GM23338 (cell line): ENCODE data around the gene SAFB2. TPM values are rescaled to one million over a fixed set of nuclear protein-coding genes. Genes with fewer than 3 reads are reported as not detected.

ENCODE experiments used
- ATAC-seq: fragments of 200-7000 bp; cut with Tn5 transposase; 3 replicates; pipeline ENCODE4 v1.9.1; 2020
- DNase-seq: peaks from one replicate; pipeline ENCODE4 v3.0.0-alpha.2; 2015; ENCODE audit warnings: low spot score
- H2AFZ ChIP-seq: fragments of 200-600 bp; sonication (generic); 2 replicates; pipeline ENCODE4 v1.8.0; 2016; ENCODE audit warnings: antibody characterized with exemption, mild to moderate bottlenecking, moderate library complexity
- H3F3A ChIP-seq: fragments of 200-600 bp; sonication (generic); replicated peaks from 2 replicates; pipeline ENCODE4 v1.8.0; 2017; ENCODE audit warnings: antibody characterized with exemption, mixed run types, low read depth
- H3K27ac ChIP-seq: fragments of 200-600 bp; sonication (generic); 2 replicates; pipeline ENCODE4 v1.6.1; 2016; ENCODE audit warnings: low read depth
- H3K27me3 ChIP-seq: fragments of 200-600 bp; sonication (generic); 2 replicates; pipeline ENCODE4 v1.8.0; 2016; ENCODE audit warnings: mild to moderate bottlenecking, mixed run types, moderate library complexity; ENCODE audit not compliant: insufficient read depth
- H3K36me3 ChIP-seq: fragments of 200-600 bp; sonication (generic); 2 replicates; pipeline ENCODE4 v1.8.0; 2016; ENCODE audit warnings: mild to moderate bottlenecking; ENCODE audit not compliant: insufficient read depth
- H3K4me1 ChIP-seq: fragments of 200-600 bp; sonication (generic); 2 replicates; pipeline ENCODE4 v1.8.0; 2016; ENCODE audit warnings: mild to moderate bottlenecking, moderate library complexity; ENCODE audit not compliant: insufficient read depth
- H3K4me2 ChIP-seq: fragments of 200-600 bp; sonication (generic); 2 replicates; pipeline ENCODE4 v1.7.1; 2017; ENCODE audit warnings: mixed run types
- H3K4me3 ChIP-seq: fragments of 200-600 bp; sonication (generic); 2 replicates; pipeline ENCODE4 v1.6.1; 2016; ENCODE audit warnings: mixed run types
- H3K79me2 ChIP-seq: fragments of 200-600 bp; sonication (generic); replicated peaks from 2 replicates; pipeline ENCODE4 v1.8.0; 2017; ENCODE audit warnings: mild to moderate bottlenecking; ENCODE audit not compliant: insufficient read depth
- H3K9me2 ChIP-seq: fragments of 200-600 bp; sonication (generic); 2 replicates; pipeline ENCODE4 v1.8.0; 2017; ENCODE audit not compliant: insufficient read depth
- H4K20me1 ChIP-seq: fragments of 200-600 bp; sonication (generic); replicated peaks from 2 replicates; pipeline ENCODE4 v1.8.0; 2017; ENCODE audit warnings: mild to moderate bottlenecking; ENCODE audit not compliant: insufficient read depth
- H3K27ac Mint-ChIP-seq: 2 replicates; pipeline ENCODE4 v1.8.0; 2020; ENCODE audit warnings: inconsistent platforms, mild to moderate bottlenecking, moderate library complexity, mixed read lengths
- H3K27me3 Mint-ChIP-seq: 3 replicates; pipeline ENCODE4 v1.8.0; 2022; ENCODE audit warnings: low read depth, mild to moderate bottlenecking, moderate library complexity, mixed read lengths, inconsistent platforms; ENCODE audit not compliant: insufficient read depth, poor library complexity
- H3K36me3 Mint-ChIP-seq: 3 replicates; pipeline ENCODE4 v1.8.0; 2021; ENCODE audit warnings: low read depth, mild to moderate bottlenecking, inconsistent platforms, moderate library complexity, mixed read lengths
- H3K4me1 Mint-ChIP-seq: 3 replicates; pipeline ENCODE4 v1.8.0; 2020; ENCODE audit warnings: mild to moderate bottlenecking, inconsistent platforms, mixed read lengths
- H3K4me3 Mint-ChIP-seq: 3 replicates; pipeline ENCODE4 v1.8.0; 2021; ENCODE audit warnings: moderate library complexity, mild to moderate bottlenecking, inconsistent platforms, mixed read lengths
- H3K9me3 Mint-ChIP-seq: 3 replicates; pipeline ENCODE4 v1.8.0; 2020; ENCODE audit warnings: moderate library complexity, mild to moderate bottlenecking, inconsistent platforms, mixed read lengths
- CTCF ChIP-seq, 2 experiments: fragments of 200-600 bp in 1 of 2; sonication (generic) in 1 of 2; conservative IDR thresholded peaks; 2 replicates each; pipeline versions ENCODE4 v1.5.1 to v1.6.1; 2016 to 2017; ENCODE audit warnings: antibody characterized with exemption in 2 of 2, low read depth in 2 of 2, mild to moderate bottlenecking in 2 of 2, moderate library complexity in 1 of 2
- ETS1 ChIP-seq: IDR thresholded peaks from 2 replicates; pipeline ENCODE4 v1.6.1; 2016; ENCODE audit warnings: antibody characterized with exemption
- EZH2phosphoT487 ChIP-seq: fragments of 200-600 bp; sonication (generic); IDR thresholded peaks from one replicate; pipeline ENCODE4 v1.8.1; 2018; ENCODE audit warnings: antibody characterized with exemption; ENCODE audit not compliant: unreplicated experiment
- POLR2AphosphoS5 ChIP-seq: IDR thresholded peaks from 2 replicates; pipeline ENCODE4 v1.6.1; 2016; ENCODE audit warnings: antibody characterized with exemption, low read depth
- STAT1 ChIP-seq: IDR thresholded peaks from one replicate; pipeline ENCODE4 v1.6.1; 2016; ENCODE audit warnings: antibody characterized with exemption; ENCODE audit not compliant: unreplicated experiment
- ZNF331 ChIP-seq: fragments of 250-450 bp; sonication (Bioruptor Pico); IDR thresholded peaks from 2 replicates; pipeline ENCODE4 v1.5.0; 2020; ENCODE audit warnings: low read depth, mild to moderate bottlenecking, moderate library complexity
- polyA plus RNA-seq: library from polyadenylated mRNA; unstranded; fragments of >200 nt; fragmentation: Nextera tagmentation; extraction: Ambion mirVana; gene quantifications from 2 replicates; pipeline ENCODE4 v1.2.1, GENCODE V29; 2016
- total RNA-seq: library from RNA; depleted of rRNA; stranded (reverse); fragments of >200 nt; shearing (Covaris generic); gene quantifications from 2 replicates; pipeline ENCODE4 v1.2.3, GENCODE V29; 2014
- TF ChIP-seq, protein P1 (sequence below): fragments of 250-450 bp; sonication (Bioruptor Pico); IDR thresholded peaks from 2 replicates; pipeline ENCODE4 v1.5.0; 2020; ENCODE audit warnings: mild to moderate bottlenecking, moderate library complexity

The SAFB2 gene
- total and polyA plus RNA-seq, 2 experiments from 2014 or later, result 37.7 to 102 TPM

DNA sequence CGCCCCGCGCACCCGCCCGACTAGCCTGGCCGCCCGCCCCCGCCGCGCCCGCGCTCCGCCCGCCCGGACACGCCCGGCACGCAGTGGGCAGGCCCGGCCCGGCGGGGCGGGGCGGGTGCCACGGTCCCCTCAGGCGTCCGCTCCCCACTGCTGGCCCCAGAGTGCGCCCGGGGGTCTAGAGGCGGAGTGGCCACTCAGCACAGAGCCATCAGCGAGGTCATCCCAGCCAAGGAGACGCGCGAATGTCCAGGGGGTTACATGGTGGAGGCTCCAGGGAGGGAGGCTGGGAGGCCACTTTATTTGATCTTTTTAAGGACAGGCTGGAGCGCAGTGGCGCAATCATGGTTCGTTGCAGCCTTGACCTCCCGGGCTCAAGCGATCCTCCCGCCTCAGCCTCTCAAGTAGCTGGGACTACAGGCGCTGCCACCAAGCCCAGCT is 54.6 kb downstream of the SAFB2 start:
- ATAC-seq (no peak), DNase-seq (no peak)
- no peak overlapping the region for H3K27ac ChIP-seq
- no peaks in the 10 kb centered on the region for H3K79me2 ChIP-seq
- no peaks in the 10 kb centered on the region for H4K20me1 ChIP-seq
- H3K36me3 ChIP-seq, result no peaks in the 10 kb centered on the region
- peak overlapping the region; percentile 45; the same call in 1 of the 2 replicates for H3K4me3 ChIP-seq
- H3K4me1 ChIP-seq, result no peaks in the 10 kb centered on the region
- H3K27me3 Mint-ChIP-seq, result peaks cover 13% of the 10 kb centered on the region
- H3K4me1 Mint-ChIP-seq, result no peaks in the 10 kb centered on the region
- H3K27ac Mint-ChIP-seq, result no peak overlapping the region
- peaks cover 5% of the 10 kb centered on the region; the same call in 2 of the 3 replicates for H3K9me3 Mint-ChIP-seq
- peak overlapping the region; percentile 86; the same call in 1 of the 2 replicates for H2AFZ ChIP-seq
- H3K4me2 ChIP-seq, result peak overlapping the region; percentile 71; the same call in 1 of the 2 replicates
- TF ChIP-seq ETS1, result no peak
- no peak for TF ChIP-seq STAT1
- TF ChIP-seq, protein P1, sequence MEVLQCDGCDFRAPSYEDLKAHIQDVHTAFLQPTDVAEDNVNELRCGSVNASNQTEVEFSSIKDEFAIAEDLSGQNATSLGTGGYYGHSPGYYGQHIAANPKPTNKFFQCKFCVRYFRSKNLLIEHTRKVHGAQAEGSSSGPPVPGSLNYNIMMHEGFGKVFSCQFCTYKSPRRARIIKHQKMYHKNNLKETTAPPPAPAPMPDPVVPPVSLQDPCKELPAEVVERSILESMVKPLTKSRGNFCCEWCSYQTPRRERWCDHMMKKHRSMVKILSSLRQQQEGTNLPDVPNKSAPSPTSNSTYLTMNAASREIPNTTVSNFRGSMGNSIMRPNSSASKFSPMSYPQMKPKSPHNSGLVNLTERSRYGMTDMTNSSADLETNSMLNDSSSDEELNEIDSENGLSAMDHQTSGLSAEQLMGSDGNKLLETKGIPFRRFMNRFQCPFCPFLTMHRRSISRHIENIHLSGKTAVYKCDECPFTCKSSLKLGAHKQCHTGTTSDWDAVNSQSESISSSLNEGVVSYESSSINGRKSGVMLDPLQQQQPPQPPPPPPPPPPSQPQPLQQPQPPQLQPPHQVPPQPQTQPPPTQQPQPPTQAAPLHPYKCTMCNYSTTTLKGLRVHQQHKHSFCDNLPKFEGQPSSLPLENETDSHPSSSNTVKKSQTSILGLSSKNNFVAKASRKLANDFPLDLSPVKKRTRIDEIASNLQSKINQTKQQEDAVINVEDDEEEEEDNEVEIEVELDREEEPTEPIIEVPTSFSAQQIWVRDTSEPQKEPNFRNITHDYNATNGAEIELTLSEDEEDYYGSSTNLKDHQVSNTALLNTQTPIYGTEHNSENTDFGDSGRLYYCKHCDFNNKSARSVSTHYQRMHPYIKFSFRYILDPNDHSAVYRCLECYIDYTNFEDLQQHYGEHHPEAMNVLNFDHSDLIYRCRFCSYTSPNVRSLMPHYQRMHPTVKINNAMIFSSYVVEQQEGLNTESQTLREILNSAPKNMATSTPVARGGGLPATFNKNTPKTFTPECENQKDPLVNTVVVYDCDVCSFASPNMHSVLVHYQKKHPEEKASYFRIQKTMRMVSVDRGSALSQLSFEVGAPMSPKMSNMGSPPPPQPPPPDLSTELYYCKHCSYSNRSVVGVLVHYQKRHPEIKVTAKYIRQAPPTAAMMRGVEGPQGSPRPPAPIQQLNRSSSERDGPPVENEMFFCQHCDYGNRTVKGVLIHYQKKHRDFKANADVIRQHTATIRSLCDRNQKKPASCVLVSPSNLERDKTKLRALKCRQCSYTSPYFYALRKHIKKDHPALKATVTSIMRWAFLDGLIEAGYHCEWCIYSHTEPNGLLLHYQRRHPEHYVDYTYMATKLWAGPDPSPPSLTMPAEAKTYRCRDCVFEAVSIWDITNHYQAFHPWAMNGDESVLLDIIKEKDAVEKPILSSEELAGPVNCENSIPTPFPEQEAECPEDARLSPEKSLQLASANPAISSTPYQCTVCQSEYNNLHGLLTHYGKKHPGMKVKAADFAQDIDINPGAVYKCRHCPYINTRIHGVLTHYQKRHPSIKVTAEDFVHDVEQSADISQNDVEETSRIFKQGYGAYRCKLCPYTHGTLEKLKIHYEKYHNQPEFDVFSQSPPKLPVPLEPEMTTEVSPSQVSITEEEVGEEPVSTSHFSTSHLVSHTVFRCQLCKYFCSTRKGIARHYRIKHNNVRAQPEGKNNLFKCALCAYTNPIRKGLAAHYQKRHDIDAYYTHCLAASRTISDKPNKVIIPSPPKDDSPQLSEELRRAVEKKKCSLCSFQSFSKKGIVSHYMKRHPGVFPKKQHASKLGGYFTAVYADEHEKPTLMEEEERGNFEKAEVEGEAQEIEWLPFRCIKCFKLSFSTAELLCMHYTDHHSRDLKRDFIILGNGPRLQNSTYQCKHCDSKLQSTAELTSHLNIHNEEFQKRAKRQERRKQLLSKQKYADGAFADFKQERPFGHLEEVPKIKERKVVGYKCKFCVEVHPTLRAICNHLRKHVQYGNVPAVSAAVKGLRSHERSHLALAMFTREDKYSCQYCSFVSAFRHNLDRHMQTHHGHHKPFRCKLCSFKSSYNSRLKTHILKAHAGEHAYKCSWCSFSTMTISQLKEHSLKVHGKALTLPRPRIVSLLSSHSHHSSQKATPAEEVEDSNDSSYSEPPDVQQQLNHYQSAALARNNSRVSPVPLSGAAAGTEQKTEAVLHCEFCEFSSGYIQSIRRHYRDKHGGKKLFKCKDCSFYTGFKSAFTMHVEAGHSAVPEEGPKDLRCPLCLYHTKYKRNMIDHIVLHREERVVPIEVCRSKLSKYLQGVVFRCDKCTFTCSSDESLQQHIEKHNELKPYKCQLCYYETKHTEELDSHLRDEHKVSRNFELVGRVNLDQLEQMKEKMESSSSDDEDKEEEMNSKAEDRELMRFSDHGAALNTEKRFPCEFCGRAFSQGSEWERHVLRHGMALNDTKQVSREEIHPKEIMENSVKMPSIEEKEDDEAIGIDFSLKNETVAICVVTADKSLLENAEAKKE (CRISPR knock-in tag), result no peak
- no peak for TF ChIP-seq CTCF (conservative IDR thresholded peaks at IDR 0.05; ENCODE audit: low read depth in 2 of 2)
- TF ChIP-seq EZH2phosphoT487, result no peak
- TF ChIP-seq POLR2AphosphoS5, result no peak
- no peak for TF ChIP-seq ZNF331 (CRISPR knock-in tag)
- peaks cover 10% of the 10 kb centered on the region; the same call in 1 of the 2 replicates for H3F3A ChIP-seq
- peaks cover 20% of the 10 kb centered on the region for H3K27me3 ChIP-seq
- peak overlapping the region; percentile 55; the same call in 2 of the 3 replicates for H3K4me3 Mint-ChIP-seq
- H3K36me3 Mint-ChIP-seq, result no peaks in the 10 kb centered on the region
- H3K9me2 ChIP-seq, result no peaks in the 10 kb centered on the region
